Esophagus muscularis mucosa (tissue), 3 donors: ENCODE results near the gene SLCO2B1.

Source experiments
- CTCF ChIP-seq, 3 experiments: fragments of 200-600 bp in 2 of 3; fragments of 450-650 bp in 1 of 3; sonication (generic) in 2 of 3; IDR thresholded peaks; one replicate each; pipeline ENCODE4 v1.5.1; 2017 to 2019; ENCODE audit warnings: antibody characterized with exemption in 3 of 3, mild to moderate bottlenecking in 2 of 3, moderate library complexity in 1 of 3
- POLR2A ChIP-seq: fragments of 450-650 bp; IDR thresholded peaks from one replicate; pipeline ENCODE4 v1.6.1; 2017; ENCODE audit warnings: antibody characterized with exemption, moderate library complexity, mild to moderate bottlenecking, low read depth

GRCh38 chr11:75147191-75147874, 3.6 kb upstream of the SLCO2B1 start:
- TF ChIP-seq POLR2A = no peak
- TF ChIP-seq CTCF (IDR thresholded peaks at IDR 0.05) = no peak
